Measurements from ENCODE around the gene PNRC2.

GRCh38 chr1:23928789-23929188 is 30.8 kb upstream of the PNRC2 start:
- no peak for TF ChIP-seq EZH2 (IDR thresholded peaks at IDR 0.05)
- TF ChIP-seq POLR2AphosphoS5 (IDR thresholded peaks at IDR 0.05; ENCODE audit: borderline replicate concordance, low read depth, low read length): no peak
